ENCODE results near the gene PALS2.

DNA sequence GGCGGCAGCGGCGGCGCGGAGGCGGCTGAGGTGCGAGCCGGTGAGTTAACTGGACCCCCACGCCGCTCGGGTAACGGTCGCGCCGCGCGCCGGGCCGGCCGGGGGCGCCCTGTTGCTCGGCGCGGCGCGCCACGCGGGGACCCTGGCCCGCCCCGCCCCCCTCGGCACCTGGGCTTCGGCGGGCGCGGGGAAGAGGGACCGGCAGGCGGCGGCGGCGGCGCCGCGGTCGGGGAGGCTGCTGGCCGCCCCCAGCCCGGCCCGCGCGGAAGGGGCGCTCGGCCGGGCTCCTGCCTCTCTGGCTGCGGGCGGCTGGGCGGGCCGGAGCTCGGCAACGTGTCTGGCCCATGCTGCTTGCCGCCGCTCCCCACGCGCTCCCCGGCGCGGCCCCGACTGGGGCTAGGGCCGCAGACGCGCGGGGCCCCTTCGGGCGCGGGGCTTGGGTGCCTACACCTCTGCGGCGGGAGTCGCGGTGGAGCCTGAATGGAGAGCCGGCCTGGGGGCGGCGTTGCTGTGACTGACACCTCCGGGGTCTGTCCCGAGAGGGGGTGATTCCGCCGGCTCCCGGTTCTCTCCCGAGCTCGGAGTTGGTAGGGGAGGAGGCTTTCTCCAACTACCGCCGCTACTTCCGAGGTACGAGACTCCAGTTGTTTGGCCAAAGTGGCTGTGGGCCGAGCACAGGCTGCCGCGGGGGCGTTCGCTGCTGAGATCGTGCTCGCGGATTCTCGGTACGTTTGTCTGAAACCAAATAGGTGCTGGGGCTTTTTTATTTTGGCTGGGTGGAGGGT is 494 bp downstream of the PALS2 start:
- peak; percentile 49 for TF ChIP-seq POLR2A (IDR thresholded peaks at IDR 0.05)
- TF ChIP-seq, protein P1, sequence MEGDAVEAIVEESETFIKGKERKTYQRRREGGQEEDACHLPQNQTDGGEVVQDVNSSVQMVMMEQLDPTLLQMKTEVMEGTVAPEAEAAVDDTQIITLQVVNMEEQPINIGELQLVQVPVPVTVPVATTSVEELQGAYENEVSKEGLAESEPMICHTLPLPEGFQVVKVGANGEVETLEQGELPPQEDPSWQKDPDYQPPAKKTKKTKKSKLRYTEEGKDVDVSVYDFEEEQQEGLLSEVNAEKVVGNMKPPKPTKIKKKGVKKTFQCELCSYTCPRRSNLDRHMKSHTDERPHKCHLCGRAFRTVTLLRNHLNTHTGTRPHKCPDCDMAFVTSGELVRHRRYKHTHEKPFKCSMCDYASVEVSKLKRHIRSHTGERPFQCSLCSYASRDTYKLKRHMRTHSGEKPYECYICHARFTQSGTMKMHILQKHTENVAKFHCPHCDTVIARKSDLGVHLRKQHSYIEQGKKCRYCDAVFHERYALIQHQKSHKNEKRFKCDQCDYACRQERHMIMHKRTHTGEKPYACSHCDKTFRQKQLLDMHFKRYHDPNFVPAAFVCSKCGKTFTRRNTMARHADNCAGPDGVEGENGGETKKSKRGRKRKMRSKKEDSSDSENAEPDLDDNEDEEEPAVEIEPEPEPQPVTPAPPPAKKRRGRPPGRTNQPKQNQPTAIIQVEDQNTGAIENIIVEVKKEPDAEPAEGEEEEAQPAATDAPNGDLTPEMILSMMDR (IDR thresholded peaks at IDR 0.05) = no peak
